ENCODE measurements around the gene IER5L.

The IER5L gene

DNA sequence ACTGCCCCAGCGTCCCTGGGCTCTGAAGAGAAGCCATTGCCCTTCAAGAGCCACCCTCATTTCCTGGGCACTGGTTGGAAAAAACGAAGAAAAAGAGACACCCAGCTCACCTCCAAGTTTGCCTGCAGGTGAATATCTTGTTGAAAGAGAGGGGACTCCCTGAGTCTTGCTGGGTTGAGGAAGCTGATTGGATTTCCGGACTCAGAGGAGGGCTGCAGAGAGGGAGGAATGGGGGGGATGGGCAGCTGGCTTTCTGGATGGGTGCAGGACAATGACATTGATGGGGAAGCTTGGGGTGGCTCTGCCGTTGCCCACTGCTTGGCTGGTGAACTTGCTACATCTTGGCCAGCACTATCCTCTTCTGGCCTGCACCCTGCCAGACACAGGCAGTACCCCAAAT, 31.0 kb upstream of the IER5L start:
- no peaks in the 10 kb centered on the region for H3K27me3 ChIP-seq (replicated peaks; ENCODE audit: insufficient read depth, low read length)
- H3K4me3 ChIP-seq (ENCODE audit: low read length) = no peak overlapping the region
- H3F3A ChIP-seq (ENCODE audit: insufficient read depth, low read length) = peaks cover 2% of the 10 kb centered on the region; the same call in 1 of the 2 replicates
- no peak overlapping the region for H2AFZ ChIP-seq (ENCODE audit: low read length)
- no peak overlapping the region for H3K27ac ChIP-seq (ENCODE audit: low read length)
- no peaks in the 10 kb centered on the region for H3K9me3 ChIP-seq (replicated peaks; ENCODE audit: insufficient read depth, low read length)
- no peaks in the 10 kb centered on the region for H3K4me1 ChIP-seq (ENCODE audit: low read length)
- no peaks in the 10 kb centered on the region for H3K79me2 ChIP-seq (ENCODE audit: low read length)
- no peaks in the 10 kb centered on the region for H3K9me2 ChIP-seq (replicated peaks; ENCODE audit: insufficient read depth, low read length)
- H3K4me2 ChIP-seq (ENCODE audit: low read depth, low read length) = no peak overlapping the region
- no peaks in the 10 kb centered on the region for H3K36me3 ChIP-seq (replicated peaks; ENCODE audit: insufficient read depth, low read length)
- TF ChIP-seq EZH2 (optimal IDR thresholded peaks at IDR 0.05; ENCODE audit: low read depth, low read length) = no peak
- TF ChIP-seq, protein P1, sequence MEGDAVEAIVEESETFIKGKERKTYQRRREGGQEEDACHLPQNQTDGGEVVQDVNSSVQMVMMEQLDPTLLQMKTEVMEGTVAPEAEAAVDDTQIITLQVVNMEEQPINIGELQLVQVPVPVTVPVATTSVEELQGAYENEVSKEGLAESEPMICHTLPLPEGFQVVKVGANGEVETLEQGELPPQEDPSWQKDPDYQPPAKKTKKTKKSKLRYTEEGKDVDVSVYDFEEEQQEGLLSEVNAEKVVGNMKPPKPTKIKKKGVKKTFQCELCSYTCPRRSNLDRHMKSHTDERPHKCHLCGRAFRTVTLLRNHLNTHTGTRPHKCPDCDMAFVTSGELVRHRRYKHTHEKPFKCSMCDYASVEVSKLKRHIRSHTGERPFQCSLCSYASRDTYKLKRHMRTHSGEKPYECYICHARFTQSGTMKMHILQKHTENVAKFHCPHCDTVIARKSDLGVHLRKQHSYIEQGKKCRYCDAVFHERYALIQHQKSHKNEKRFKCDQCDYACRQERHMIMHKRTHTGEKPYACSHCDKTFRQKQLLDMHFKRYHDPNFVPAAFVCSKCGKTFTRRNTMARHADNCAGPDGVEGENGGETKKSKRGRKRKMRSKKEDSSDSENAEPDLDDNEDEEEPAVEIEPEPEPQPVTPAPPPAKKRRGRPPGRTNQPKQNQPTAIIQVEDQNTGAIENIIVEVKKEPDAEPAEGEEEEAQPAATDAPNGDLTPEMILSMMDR (IDR thresholded peaks at IDR 0.05; ENCODE audit: low read length) = no peak
- no peak for TF ChIP-seq EZH2phosphoT487 (IDR thresholded peaks at IDR 0.05; ENCODE audit: low read length)
- H4K20me1 ChIP-seq (ENCODE audit: insufficient read depth, low read length) = no peaks in the 10 kb centered on the region
- no peak for DNase-seq
- H3K9ac ChIP-seq (ENCODE audit: low read length) = no peak overlapping the region

DNA sequence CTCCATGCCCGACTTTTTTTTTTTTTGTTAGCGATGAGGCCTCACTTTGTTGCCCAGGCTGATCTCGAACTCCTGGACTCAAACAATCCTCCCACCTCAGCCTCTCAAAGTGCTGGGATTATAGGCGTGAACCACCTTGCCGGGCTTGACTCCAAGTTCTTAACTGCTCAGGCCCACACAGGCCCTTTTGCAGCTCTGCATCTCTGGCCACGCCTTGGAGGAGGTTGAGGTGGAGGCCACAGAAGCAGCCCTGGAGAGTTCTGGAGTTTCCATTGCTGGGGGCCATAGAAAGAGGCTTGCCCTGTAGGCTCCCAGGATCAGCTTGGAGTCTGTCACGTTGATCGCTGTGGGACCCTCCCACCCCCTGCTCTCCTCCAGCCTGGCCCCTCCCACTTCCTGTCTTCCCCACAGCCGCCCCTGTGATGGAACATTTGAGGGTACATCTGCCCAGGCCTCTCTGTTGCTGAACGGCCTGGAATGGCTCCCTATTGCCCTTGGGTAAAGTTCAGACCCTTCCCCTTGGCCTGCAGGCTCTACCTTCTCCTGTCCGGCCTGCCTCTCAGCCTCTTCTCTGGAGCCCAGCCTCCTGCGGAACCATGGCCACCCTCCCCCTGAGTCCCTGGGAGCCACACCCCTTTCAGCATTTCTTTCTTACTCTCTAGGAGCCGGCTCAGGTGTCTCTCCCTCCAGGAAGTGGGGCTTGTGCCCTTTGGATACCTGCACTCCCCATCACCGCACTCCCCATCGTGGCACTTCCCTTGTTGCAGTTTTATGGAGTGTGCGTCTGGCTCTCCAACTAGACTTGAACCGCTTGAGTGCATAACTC, 30.4 kb upstream of the IER5L start:
- Histone ChIP-seq H3K79me2 (ENCODE audit: low read length) (no peaks in the 10 kb centered on the region), H3K36me3 (replicated peaks; ENCODE audit: insufficient read depth, low read length) (no peaks in the 10 kb centered on the region), H3K4me3 (ENCODE audit: low read length) (no peak overlapping the region), H4K20me1 (ENCODE audit: insufficient read depth, low read length) (no peaks in the 10 kb centered on the region), H2AFZ (ENCODE audit: low read length) (no peak overlapping the region), H3F3A (ENCODE audit: insufficient read depth, low read length) (peaks cover 2% of the 10 kb centered on the region; the same call in 1 of the 2 replicates), H3K4me1 (ENCODE audit: low read length) (no peaks in the 10 kb centered on the region), H3K9ac (ENCODE audit: low read length) (no peak overlapping the region), H3K27ac (ENCODE audit: low read length) (no peak overlapping the region), H3K9me2 (replicated peaks; ENCODE audit: insufficient read depth, low read length) (no peaks in the 10 kb centered on the region), H3K4me2 (ENCODE audit: low read depth, low read length) (no peak overlapping the region), H3K9me3 (replicated peaks; ENCODE audit: insufficient read depth, low read length) (no peaks in the 10 kb centered on the region), H3K27me3 (replicated peaks; ENCODE audit: insufficient read depth, low read length) (no peaks in the 10 kb centered on the region)
- TF ChIP-seq EZH2 (optimal IDR thresholded peaks at IDR 0.05; ENCODE audit: low read depth, low read length) = no peak
- no peak for TF ChIP-seq EZH2phosphoT487 (IDR thresholded peaks at IDR 0.05; ENCODE audit: low read length)
- no peak for DNase-seq

DNA sequence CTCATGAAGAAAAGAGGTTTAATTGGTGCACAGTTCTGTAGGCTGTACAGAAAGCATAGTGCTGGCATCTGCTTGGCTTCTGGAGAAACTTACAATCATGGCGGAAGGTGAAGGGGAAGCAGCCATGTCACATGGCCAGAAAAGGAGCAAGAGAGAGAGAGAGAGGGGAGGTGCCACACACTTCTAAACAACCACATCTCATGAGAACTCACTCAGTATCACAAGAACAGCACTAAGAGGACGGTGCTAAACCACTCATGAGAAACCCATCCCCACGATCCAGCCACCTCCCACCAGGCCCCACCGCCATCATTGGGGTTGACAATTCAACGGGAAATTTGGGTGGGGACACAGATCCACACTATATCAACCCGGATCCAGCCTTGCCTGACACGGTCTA, 28.8 kb upstream of the IER5L start:
- Histone ChIP-seq H2AFZ (ENCODE audit: low read length) (no peak overlapping the region), H3K36me3 (replicated peaks; ENCODE audit: insufficient read depth, low read length) (no peaks in the 10 kb centered on the region), H3K4me3 (ENCODE audit: low read length) (no peak overlapping the region), H3K9ac (ENCODE audit: low read length) (no peak overlapping the region), H3K4me2 (ENCODE audit: low read depth, low read length) (no peak overlapping the region), H3K4me1 (ENCODE audit: low read length) (peaks cover 5% of the 10 kb centered on the region; the same call in 1 of the 2 replicates), H3K9me2 (replicated peaks; ENCODE audit: insufficient read depth, low read length) (no peaks in the 10 kb centered on the region), H3K79me2 (ENCODE audit: low read length) (no peaks in the 10 kb centered on the region), H3K27ac (ENCODE audit: low read length) (no peak overlapping the region), H3F3A (ENCODE audit: insufficient read depth, low read length) (peaks cover 2% of the 10 kb centered on the region; the same call in 1 of the 2 replicates), H4K20me1 (ENCODE audit: insufficient read depth, low read length) (no peaks in the 10 kb centered on the region), H3K27me3 (replicated peaks; ENCODE audit: insufficient read depth, low read length) (no peaks in the 10 kb centered on the region), H3K9me3 (replicated peaks; ENCODE audit: insufficient read depth, low read length) (no peaks in the 10 kb centered on the region)
- no peak for TF ChIP-seq EZH2 (optimal IDR thresholded peaks at IDR 0.05; ENCODE audit: low read depth, low read length)
- TF ChIP-seq EZH2phosphoT487 (IDR thresholded peaks at IDR 0.05; ENCODE audit: low read length) = no peak
- TF ChIP-seq, protein P1 (IDR thresholded peaks at IDR 0.05; ENCODE audit: low read length) = no peak
- DNase-seq = no peak

DNA sequence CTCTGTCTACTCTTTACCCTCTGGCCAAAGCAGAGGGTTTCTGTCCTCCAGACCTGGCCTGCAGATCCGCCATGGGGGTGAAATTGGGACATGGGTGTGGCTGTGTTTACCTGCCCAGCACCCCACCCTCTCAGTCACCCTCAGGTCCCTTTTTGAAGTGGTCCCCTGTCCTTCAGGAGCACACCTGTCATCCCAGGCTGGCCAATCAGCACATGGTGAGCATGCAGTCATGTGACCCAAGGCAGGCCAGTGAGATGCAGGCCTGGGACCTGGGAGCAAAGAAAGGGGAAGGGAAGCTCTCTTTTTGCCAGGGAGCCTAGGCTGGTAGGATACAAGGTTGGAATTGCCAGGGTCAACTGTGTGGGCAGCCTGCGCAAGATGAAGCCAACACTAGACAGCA, 28.3 kb upstream of the IER5L start:
- no peak for DNase-seq
- Histone ChIP-seq H4K20me1 (ENCODE audit: insufficient read depth, low read length) (no peaks in the 10 kb centered on the region), H3F3A (ENCODE audit: insufficient read depth, low read length) (peaks cover 2% of the 10 kb centered on the region; the same call in 1 of the 2 replicates), H3K9me2 (replicated peaks; ENCODE audit: insufficient read depth, low read length) (no peaks in the 10 kb centered on the region), H3K9me3 (replicated peaks; ENCODE audit: insufficient read depth, low read length) (no peaks in the 10 kb centered on the region), H2AFZ (ENCODE audit: low read length) (no peak overlapping the region), H3K36me3 (replicated peaks; ENCODE audit: insufficient read depth, low read length) (no peaks in the 10 kb centered on the region), H3K4me2 (ENCODE audit: low read depth, low read length) (no peak overlapping the region), H3K4me3 (ENCODE audit: low read length) (no peak overlapping the region), H3K79me2 (ENCODE audit: low read length) (no peaks in the 10 kb centered on the region), H3K27me3 (replicated peaks; ENCODE audit: insufficient read depth, low read length) (no peaks in the 10 kb centered on the region), H3K9ac (ENCODE audit: low read length) (no peak overlapping the region), H3K4me1 (ENCODE audit: low read length) (peaks cover 5% of the 10 kb centered on the region; the same call in 1 of the 2 replicates), H3K27ac (ENCODE audit: low read length) (no peak overlapping the region)
- TF ChIP-seq EZH2phosphoT487 (IDR thresholded peaks at IDR 0.05; ENCODE audit: low read length) (no peak), EZH2 (optimal IDR thresholded peaks at IDR 0.05; ENCODE audit: low read depth, low read length) (no peak)
- TF ChIP-seq, protein P1 (IDR thresholded peaks at IDR 0.05; ENCODE audit: low read length) = no peak

All from MM.1S (cell line).